Nephron (organoid): ENCODE measurements around the gene SGF29.
"Not testable (repeated sequence)": the region's sequence is repeated elsewhere in the genome, so short reads cannot be mapped to it uniquely, and the experiment has no call there.

Experiments used
- H3K27ac Mint-ChIP-seq, 3 experiments: 2 replicates each; pipeline ENCODE4 v1.8.0; 2020; ENCODE audit warnings: mixed read lengths in 3 of 3, mild to moderate bottlenecking in 2 of 3, moderate library complexity in 1 of 3
- H3K27me3 Mint-ChIP-seq: 2 replicates; pipeline ENCODE4 v1.8.0; 2021; ENCODE audit warnings: low read depth, mild to moderate bottlenecking, moderate library complexity, mixed read lengths
- H3K36me3 Mint-ChIP-seq: 2 replicates; pipeline ENCODE4 v1.8.0; 2020; ENCODE audit warnings: low read depth, mixed read lengths
- H3K4me1 Mint-ChIP-seq: 2 replicates; pipeline ENCODE4 v1.8.0; 2020; ENCODE audit warnings: mixed read lengths
- H3K4me3 Mint-ChIP-seq, 3 experiments: 2 replicates each; pipeline ENCODE4 v1.8.0; 2020; ENCODE audit warnings: mild to moderate bottlenecking in 3 of 3, mixed read lengths in 3 of 3, moderate library complexity in 2 of 3
- H3K9me3 Mint-ChIP-seq: 2 replicates; pipeline ENCODE4 v1.8.0; 2020; ENCODE audit warnings: mixed read lengths
- CTCF ChIP-seq, 3 experiments: fragments of 200-600 bp; sonication (generic); IDR thresholded peaks; one replicate each; pipeline ENCODE4 v1.5.0; 2021; ENCODE audit warnings: antibody characterized with exemption in 3 of 3; ENCODE audit not compliant: unreplicated experiment in 3 of 3

SGF29 gene

GRCh38 chr16:28526201-28527099 is 27.3 kb upstream of the SGF29 start:
- Mint-ChIP-seq H3K27me3 (no peaks in the 10 kb centered on the region), H3K27ac (peak overlapping the region in 1 of 3 experiments; percentile 14), H3K4me1 (no peaks in the 10 kb centered on the region), H3K4me3 (no peak overlapping the region), H3K9me3 (peaks cover 3% of the 10 kb centered on the region), H3K36me3 (no peaks in the 10 kb centered on the region)
- no peak for TF ChIP-seq CTCF (IDR thresholded peaks at IDR 0.05; ENCODE audit: unreplicated experiment in 3 of 3)

- H3K4me3 Mint-ChIP-seq, H3K27me3 Mint-ChIP-seq, H3K9me3 Mint-ChIP-seq, H3K27ac Mint-ChIP-seq, H3K4me1 Mint-ChIP-seq, H3K36me3 Mint-ChIP-seq: not testable (repeated sequence)
These were observed 26.5 kb upstream of the SGF29 start for GRCh38 chr16:28527100-28527785.

GRCh38 chr16:28527985-28528384 is 25.7 kb upstream of the SGF29 start:
- Mint-ChIP-seq H3K36me3 (no peaks in the 10 kb centered on the region), H3K27ac (no peak overlapping the region), H3K9me3 (peaks cover 3% of the 10 kb centered on the region), H3K4me1 (peaks cover 5% of the 10 kb centered on the region), H3K27me3 (no peaks in the 10 kb centered on the region), H3K4me3 (no peak overlapping the region)
- no peak for TF ChIP-seq CTCF (IDR thresholded peaks at IDR 0.05; ENCODE audit: unreplicated experiment in 3 of 3)

- Mint-ChIP-seq H3K27me3 (no peaks in the 10 kb centered on the region), H3K36me3 (no peaks in the 10 kb centered on the region), H3K9me3 (peaks cover 3% of the 10 kb centered on the region), H3K27ac (no peak overlapping the region), H3K4me1 (peaks cover 5% of the 10 kb centered on the region), H3K4me3 (no peak overlapping the region)
- no peak for TF ChIP-seq CTCF (IDR thresholded peaks at IDR 0.05; ENCODE audit: unreplicated experiment in 3 of 3)
These were observed 25.3 kb upstream of the SGF29 start for GRCh38 chr16:28528463-28528867.

GRCh38 chr16:28529124-28529523 is 24.6 kb upstream of the SGF29 start:
- no peaks in the 10 kb centered on the region for H3K27me3 Mint-ChIP-seq
- TF ChIP-seq CTCF (IDR thresholded peaks at IDR 0.05; ENCODE audit: unreplicated experiment in 3 of 3): no peak
- peaks cover 3% of the 10 kb centered on the region for H3K9me3 Mint-ChIP-seq
- no peak overlapping the region for H3K27ac Mint-ChIP-seq
- H3K36me3 Mint-ChIP-seq: no peaks in the 10 kb centered on the region
- peaks cover 5% of the 10 kb centered on the region for H3K4me1 Mint-ChIP-seq
- no peak overlapping the region for H3K4me3 Mint-ChIP-seq

- H3K9me3 Mint-ChIP-seq: no peaks in the 10 kb centered on the region
- TF ChIP-seq CTCF (IDR thresholded peaks at IDR 0.05; ENCODE audit: unreplicated experiment in 3 of 3): no peak
- peaks cover 5% of the 10 kb centered on the region for H3K27me3 Mint-ChIP-seq
- H3K36me3 Mint-ChIP-seq: no peaks in the 10 kb centered on the region
- H3K27ac Mint-ChIP-seq: peak overlapping the region in 2 of 3 experiments; percentile 5 to 51
- no peak overlapping the region for H3K4me3 Mint-ChIP-seq
- peaks cover 12% of the 10 kb centered on the region for H3K4me1 Mint-ChIP-seq
These were observed 21.7 kb upstream of the SGF29 start for GRCh38 chr16:28531777-28532744.
